Measurements from ENCODE around the gene HAND2. TPM values are rescaled to one million over a fixed set of nuclear protein-coding genes. Genes with fewer than 3 reads are reported as not detected.
A peak's percentile ranks its signal among the peaks of the same experiment; 100 is the strongest.

The HAND2 gene
- total and polyA plus RNA-seq, 2 of the 8 experiments (the other 6 are each of a cell fraction or from before 2014, with no cell fraction given): 0.05 TPM; not detected in 1

- Histone ChIP-seq H2BK120ac (replicated peaks; ENCODE audit: low read depth, low read length) (no peak overlapping the region), H2BK20ac (ENCODE audit: low read length) (no peak overlapping the region), H4K8ac (ENCODE audit: extremely low read depth, insufficient read depth, low read length) (no peak overlapping the region), H3K4me1 (replicated peaks in 1 of 4; ENCODE audit: control insufficient read depth in 3 of 4, insufficient read depth in 4 of 4, low read length in 3 of 4) (peaks cover 8 to 43% (median 31%) of the 10 kb centered on the region in 4 experiments), H3K56ac (replicated peaks; ENCODE audit: insufficient read length, low read depth, low read length) (no peak overlapping the region), H2BK5ac (ENCODE audit: low read depth, low read length) (no peak overlapping the region), H3K27ac (ENCODE audit: low read depth, low read length) (no peak overlapping the region), H3K27me3 (replicated peaks in 1 of 4; ENCODE audit: control insufficient read depth in 3 of 4, extremely low read depth in 1 of 4, insufficient read depth in 3 of 4, low read length in 3 of 4) (peaks cover 97 to 100% (median 100%) of the 10 kb centered on the region in 4 experiments), H3K23ac (ENCODE audit: insufficient read length) (no peak overlapping the region), H2BK15ac (ENCODE audit: low read length) (no peak overlapping the region), H2AK5ac (ENCODE audit: low read depth, low read length) (no peak overlapping the region), H3K4ac (replicated peaks; ENCODE audit: insufficient read length, low read depth, low read length) (no peak overlapping the region), H4K91ac (replicated peaks; ENCODE audit: insufficient read length, low read length) (no peak overlapping the region), H3K36me3 (ENCODE audit: control insufficient read depth in 2 of 4, insufficient read depth in 4 of 4, low read length in 3 of 4) (no peaks in the 10 kb centered on the region; a peak in 1 of 8 replicates), H3K79me1 (ENCODE audit: low read depth, low read length) (no peaks in the 10 kb centered on the region), H3K79me2 (ENCODE audit: control insufficient read depth in 1 of 2, insufficient read depth in 2 of 2, low read length in 2 of 2) (no peaks in the 10 kb centered on the region), H3K14ac (ENCODE audit: insufficient read length) (no peak overlapping the region), H2BK12ac (ENCODE audit: low read depth, low read length) (no peak overlapping the region), H3K4me3 (ENCODE audit: extremely low read depth in 1 of 4, insufficient read depth in 2 of 4, low read depth in 3 of 4, low read length in 4 of 4) (peak overlapping the region in 2 of 4 experiments; percentile 14 to 53; a peak in 4 of 8 replicates), H3K4me2 (ENCODE audit: insufficient read depth in 1 of 2, low read depth in 2 of 2, low read length in 2 of 2) (peak overlapping the region; percentile 83 to 84; a peak in 3 of 4 replicates), H3K18ac (ENCODE audit: extremely low read depth, low read length) (no peak overlapping the region), H4K20me1 (replicated peaks in 1 of 2; ENCODE audit: control insufficient read depth in 1 of 2, insufficient read depth in 2 of 2, low read length in 2 of 2) (peaks cover 19 to 44% of the 10 kb centered on the region in 2 experiments), H3K9me3 (ENCODE audit: insufficient read depth in 2 of 2, low read depth in 1 of 2, low read length in 1 of 2) (no peaks in the 10 kb centered on the region), H2AFZ (ENCODE audit: low read length) (no peak overlapping the region), H3K23me2 (ENCODE audit: low read depth, low read length) (peaks cover 3% of the 10 kb centered on the region; the same call in 1 of the 2 replicates), H4K5ac (ENCODE audit: insufficient read length, low read depth, low read length) (no peak overlapping the region), H3K9ac (replicated peaks in 1 of 4; ENCODE audit: extremely low read depth in 1 of 4, low read depth in 3 of 4, low read length in 3 of 4) (no peak overlapping the region)
- no peak for FAIRE-seq
- 11% methylated on average over 27 of the region's 27 CpGs; no CpG with 5 or more reads in 1 of the 2 experiments for WGBS, 2 experiments (ENCODE audit: extremely low coverage in 1 of 2, insufficient coverage in 1 of 2, insufficient read length in 1 of 2, insufficient replicate concordance in 2 of 2, low coverage in 1 of 2, low lambda C conversion rate in 2 of 2, missing lambda C conversion rate in 1 of 2)
- CTCF ChIA-PET (ENCODE audit: partially characterized antibody): interaction anchor here (0.6 to 3.6 kb wide), 7 partner anchors 11 to 358 kb away, joined by 3 to 39 read pairs (median 7); no protein-coding TSS in a partner anchor
- POLR2A ChIA-PET (ENCODE audit: partially characterized antibody): no interaction called here
- peak; percentile 89; the same call in 1 of the 2 replicates for TF ChIP-seq SUZ12 (IDR thresholded peaks at IDR 0.05; ENCODE audit: low read length)
- TF ChIP-seq BRCA1 (IDR thresholded peaks at IDR 0.05; ENCODE audit: low read depth, low read length): no peak
- TF ChIP-seq POLR2AphosphoS5 (IDR thresholded peaks at IDR 0.05; ENCODE audit: low read depth, low read length): no peak
- TF ChIP-seq RNF2 (IDR thresholded peaks at IDR 0.05; ENCODE audit: borderline replicate concordance, low read depth, low read length, missing control alignments, poor library complexity, severe bottlenecking): peak; percentile 84
- TF ChIP-seq CBX8 (IDR thresholded peaks at IDR 0.05; ENCODE audit: borderline replicate concordance, low read depth, low read length): peak; percentile 92; the same call in 1 of the 2 replicates
- TF ChIP-seq EZH2 (IDR thresholded peaks at IDR 0.05; ENCODE audit: low read depth, low read length, severe bottlenecking): peak; percentile 88
- no peak for TF ChIP-seq RXRA (IDR thresholded peaks at IDR 0.05; ENCODE audit: insufficient read depth, low read depth, low read length)
- peak in 1 of 2 experiments; percentile 61 for DNase-seq (ENCODE audit: low read depth in 1 of 2, low spot score in 2 of 2)
Measured at GRCh38 chr4:173521467-173522159, 8.4 kb downstream of the HAND2 start.
